Measurements from ENCODE around the gene CDH13.
A peak's percentile ranks its signal among the peaks of the same experiment; 100 is the strongest.

The CDH13 gene

DNA sequence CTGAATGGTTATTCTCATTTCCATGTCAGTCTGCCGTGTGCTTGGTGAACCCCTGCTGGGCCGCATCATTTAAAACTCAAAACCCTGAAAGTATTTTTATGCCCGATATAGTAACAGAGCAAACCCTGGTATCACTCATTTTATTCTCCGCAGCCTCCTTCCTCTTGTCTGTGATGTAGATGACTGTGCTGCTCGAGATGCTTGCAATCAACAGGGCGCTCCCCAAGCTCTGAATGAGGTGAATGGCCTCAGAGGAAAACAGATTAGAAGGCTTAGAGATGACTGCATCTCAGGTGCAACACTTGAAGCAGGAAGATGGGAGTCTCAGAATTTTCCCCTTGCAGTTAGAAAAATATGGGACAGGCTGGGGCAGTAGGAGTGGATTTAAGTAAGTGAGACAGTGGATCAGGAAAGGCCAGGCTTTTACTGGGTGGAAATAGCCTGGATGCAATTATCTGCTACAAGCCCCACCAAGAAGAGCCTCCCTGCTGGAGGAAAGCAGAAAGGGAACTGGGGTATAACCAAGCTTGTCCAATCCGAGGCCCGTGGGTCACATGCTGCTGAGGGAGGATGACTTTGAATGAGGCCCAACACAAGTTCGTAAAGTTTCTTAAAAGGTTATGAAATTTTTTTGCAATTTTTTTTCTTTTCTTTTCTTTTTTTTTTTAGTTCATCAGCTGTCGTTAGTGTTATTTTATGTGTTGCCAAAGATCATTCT lies 166.9 kb downstream of the CDH13 start:
- no peak overlapping the region for H3K4me3 ChIP-seq (ENCODE audit: low read length)
- H2BK120ac ChIP-seq (ENCODE audit: low read depth, low read length): no peak overlapping the region
- H3K18ac ChIP-seq (ENCODE audit: low read length): no peak overlapping the region
- no peak overlapping the region for H4K8ac ChIP-seq (ENCODE audit: low read depth, low read length)
- no peak overlapping the region for H2BK5ac ChIP-seq (ENCODE audit: low read length)
- H2AK5ac ChIP-seq (ENCODE audit: low read length): no peak overlapping the region
- no peaks in the 10 kb centered on the region for H3K79me1 ChIP-seq (ENCODE audit: low read length)
- WGBS (ENCODE audit: extremely low coverage, insufficient coverage, low lambda C conversion rate): no CpG with 5 or more reads among the region's 10 CpGs
- no peak overlapping the region for H3K56ac ChIP-seq (ENCODE audit: low read length)
- no peaks in the 10 kb centered on the region for H3K27me3 ChIP-seq (ENCODE audit: insufficient read depth, low read length, poor library complexity)
- no peak overlapping the region for H3K23ac ChIP-seq (ENCODE audit: low read length)
- no peak overlapping the region for H4K5ac ChIP-seq (ENCODE audit: low read length)
- H3K27ac ChIP-seq (ENCODE audit: low read depth, low read length): no peak overlapping the region
- H3K36me3 ChIP-seq (ENCODE audit: control insufficient read depth, insufficient read depth, low read length): no peaks in the 10 kb centered on the region
- DNase-seq: no peak
- H3K9ac ChIP-seq (ENCODE audit: low read length): no peak overlapping the region
- no peak overlapping the region for H2BK15ac ChIP-seq (replicated peaks; ENCODE audit: low read depth)
- H3K4ac ChIP-seq (ENCODE audit: low read depth, low read length): no peak overlapping the region
- H3K4me2 ChIP-seq (ENCODE audit: low read length): no peak overlapping the region
- no peaks in the 10 kb centered on the region for H3K4me1 ChIP-seq (ENCODE audit: control insufficient read depth, low read depth, low read length)
- H3K79me2 ChIP-seq (ENCODE audit: control insufficient read depth, insufficient read depth, low read length): no peaks in the 10 kb centered on the region

DNA sequence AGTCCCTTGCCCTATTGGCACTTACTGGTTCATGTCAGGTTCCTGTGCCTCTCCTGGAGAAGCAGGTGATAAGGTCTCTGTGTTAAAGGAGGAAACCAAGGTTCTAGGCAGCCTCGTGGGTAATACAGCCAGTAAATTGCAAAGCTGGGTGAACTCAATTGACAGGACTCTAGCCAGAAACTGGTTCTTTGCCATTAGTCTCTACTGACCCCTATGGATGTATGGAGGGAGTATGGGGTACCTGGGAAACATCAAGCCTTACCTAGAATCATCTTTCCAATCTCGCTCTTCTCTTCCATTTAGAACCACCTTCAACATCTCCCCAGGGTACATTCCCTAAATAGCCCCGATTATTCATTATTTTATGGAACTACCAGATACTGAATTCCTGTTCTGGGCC lies 169.3 kb downstream of the CDH13 start:
- Histone ChIP-seq H3K18ac (ENCODE audit: low read length) (no peak overlapping the region), H3K27me3 (ENCODE audit: insufficient read depth, low read length, poor library complexity) (no peaks in the 10 kb centered on the region), H3K56ac (ENCODE audit: low read length) (no peak overlapping the region), H3K23ac (ENCODE audit: low read length) (no peak overlapping the region), H3K36me3 (ENCODE audit: control insufficient read depth, insufficient read depth, low read length) (no peaks in the 10 kb centered on the region), H3K4ac (ENCODE audit: low read depth, low read length) (no peak overlapping the region), H4K5ac (ENCODE audit: low read length) (no peak overlapping the region), H3K4me3 (ENCODE audit: low read length) (no peak overlapping the region), H2BK120ac (ENCODE audit: low read depth, low read length) (no peak overlapping the region), H3K9ac (ENCODE audit: low read length) (no peak overlapping the region), H3K4me2 (ENCODE audit: low read length) (no peak overlapping the region), H2BK5ac (ENCODE audit: low read length) (no peak overlapping the region), H3K79me1 (ENCODE audit: low read length) (no peaks in the 10 kb centered on the region), H2BK15ac (replicated peaks; ENCODE audit: low read depth) (no peak overlapping the region), H3K27ac (ENCODE audit: low read depth, low read length) (no peak overlapping the region), H3K79me2 (ENCODE audit: control insufficient read depth, insufficient read depth, low read length) (no peaks in the 10 kb centered on the region), H4K8ac (ENCODE audit: low read depth, low read length) (no peak overlapping the region), H3K4me1 (ENCODE audit: control insufficient read depth, low read depth, low read length) (no peaks in the 10 kb centered on the region), H2AK5ac (ENCODE audit: low read length) (no peak overlapping the region)
- peak; percentile 37 for DNase-seq
- WGBS (ENCODE audit: extremely low coverage, insufficient coverage, low lambda C conversion rate): no CpG with 5 or more reads among the region's 3 CpGs

DNA sequence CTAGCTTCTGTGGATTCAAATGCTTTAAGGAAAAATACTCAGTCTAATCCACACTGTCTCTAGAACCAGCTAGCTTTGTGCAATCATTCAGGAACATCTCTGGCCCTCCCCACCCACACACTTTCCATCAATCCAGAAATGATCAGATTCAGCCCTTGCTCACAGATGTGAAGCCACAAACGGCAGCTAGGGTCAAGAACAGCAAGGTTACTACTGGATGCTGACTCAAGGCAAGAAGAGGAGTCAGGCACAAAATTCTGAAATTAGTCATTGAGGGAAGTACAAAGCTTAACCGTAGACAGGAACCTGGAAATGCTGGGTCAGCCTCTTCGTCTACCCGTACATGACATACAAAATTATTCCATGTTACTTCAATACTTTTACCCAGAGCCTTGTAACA lies 174.6 kb downstream of the CDH13 start:
- H3K27ac ChIP-seq (ENCODE audit: low read depth, low read length): no peak overlapping the region
- no peak for DNase-seq
- H3K56ac ChIP-seq (ENCODE audit: low read length): no peak overlapping the region
- no peak overlapping the region for H4K5ac ChIP-seq (ENCODE audit: low read length)
- no CpG with 5 or more reads among the region's 4 CpGs for WGBS (ENCODE audit: extremely low coverage, insufficient coverage, low lambda C conversion rate)
- H3K79me2 ChIP-seq (ENCODE audit: control insufficient read depth, insufficient read depth, low read length): no peaks in the 10 kb centered on the region
- H3K4me2 ChIP-seq (ENCODE audit: low read length): no peak overlapping the region
- H3K79me1 ChIP-seq (ENCODE audit: low read length): no peaks in the 10 kb centered on the region
- H2BK120ac ChIP-seq (ENCODE audit: low read depth, low read length): no peak overlapping the region
- no peaks in the 10 kb centered on the region for H3K27me3 ChIP-seq (ENCODE audit: insufficient read depth, low read length, poor library complexity)
- H3K18ac ChIP-seq (ENCODE audit: low read length): no peak overlapping the region
- no peak overlapping the region for H3K4me3 ChIP-seq (ENCODE audit: low read length)
- H2BK5ac ChIP-seq (ENCODE audit: low read length): no peak overlapping the region
- no peak overlapping the region for H3K4ac ChIP-seq (ENCODE audit: low read depth, low read length)
- no peak overlapping the region for H3K9ac ChIP-seq (ENCODE audit: low read length)
- H4K8ac ChIP-seq (ENCODE audit: low read depth, low read length): no peak overlapping the region
- no peak overlapping the region for H2AK5ac ChIP-seq (ENCODE audit: low read length)
- H2BK15ac ChIP-seq (replicated peaks; ENCODE audit: low read depth): no peak overlapping the region
- H3K4me1 ChIP-seq (ENCODE audit: control insufficient read depth, low read depth, low read length): no peaks in the 10 kb centered on the region
- no peaks in the 10 kb centered on the region for H3K36me3 ChIP-seq (ENCODE audit: control insufficient read depth, insufficient read depth, low read length)
- no peak overlapping the region for H3K23ac ChIP-seq (ENCODE audit: low read length)

DNA sequence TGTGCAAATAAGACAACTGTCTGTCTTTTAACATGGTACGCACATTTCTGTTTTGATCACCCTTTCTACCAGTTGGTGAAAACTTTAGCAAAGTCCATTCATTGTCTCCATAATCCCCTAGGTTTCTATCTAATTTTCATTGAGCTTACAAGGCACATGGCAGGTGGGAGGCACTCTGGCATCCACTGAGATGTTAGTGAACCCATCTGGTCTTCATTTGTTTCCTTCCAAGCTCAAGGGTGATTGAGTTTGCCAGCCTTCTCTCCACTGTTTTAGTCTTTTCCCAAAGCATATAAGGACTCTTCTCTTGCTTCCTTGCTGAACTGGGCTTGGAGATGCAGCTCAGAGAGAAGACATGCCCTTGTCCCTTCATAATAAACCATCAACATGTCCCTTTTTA lies 179.1 kb downstream of the CDH13 start:
- no peaks in the 10 kb centered on the region for H3K79me1 ChIP-seq (ENCODE audit: low read length)
- H3K9ac ChIP-seq (ENCODE audit: low read length): no peak overlapping the region
- no peak overlapping the region for H2AK5ac ChIP-seq (ENCODE audit: low read length)
- H3K56ac ChIP-seq (ENCODE audit: low read length): no peak overlapping the region
- no peak overlapping the region for H3K4me2 ChIP-seq (ENCODE audit: low read length)
- no CpG with 5 or more reads among the region's 1 CpG for WGBS (ENCODE audit: extremely low coverage, insufficient coverage, low lambda C conversion rate)
- DNase-seq: no peak
- no peak overlapping the region for H2BK15ac ChIP-seq (replicated peaks; ENCODE audit: low read depth)
- H3K27me3 ChIP-seq (ENCODE audit: insufficient read depth, low read length, poor library complexity): no peaks in the 10 kb centered on the region
- H3K27ac ChIP-seq (ENCODE audit: low read depth, low read length): no peak overlapping the region
- no peak overlapping the region for H3K4ac ChIP-seq (ENCODE audit: low read depth, low read length)
- no peak overlapping the region for H2BK5ac ChIP-seq (ENCODE audit: low read length)
- H4K5ac ChIP-seq (ENCODE audit: low read length): no peak overlapping the region
- no peaks in the 10 kb centered on the region for H3K36me3 ChIP-seq (ENCODE audit: control insufficient read depth, insufficient read depth, low read length)
- no peak overlapping the region for H4K8ac ChIP-seq (ENCODE audit: low read depth, low read length)
- H3K18ac ChIP-seq (ENCODE audit: low read length): no peak overlapping the region
- H3K23ac ChIP-seq (ENCODE audit: low read length): no peak overlapping the region
- H3K79me2 ChIP-seq (ENCODE audit: control insufficient read depth, insufficient read depth, low read length): no peaks in the 10 kb centered on the region
- no peak overlapping the region for H3K4me3 ChIP-seq (ENCODE audit: low read length)
- H3K4me1 ChIP-seq (ENCODE audit: control insufficient read depth, low read depth, low read length): no peaks in the 10 kb centered on the region
- no peak overlapping the region for H2BK120ac ChIP-seq (ENCODE audit: low read depth, low read length)

DNA sequence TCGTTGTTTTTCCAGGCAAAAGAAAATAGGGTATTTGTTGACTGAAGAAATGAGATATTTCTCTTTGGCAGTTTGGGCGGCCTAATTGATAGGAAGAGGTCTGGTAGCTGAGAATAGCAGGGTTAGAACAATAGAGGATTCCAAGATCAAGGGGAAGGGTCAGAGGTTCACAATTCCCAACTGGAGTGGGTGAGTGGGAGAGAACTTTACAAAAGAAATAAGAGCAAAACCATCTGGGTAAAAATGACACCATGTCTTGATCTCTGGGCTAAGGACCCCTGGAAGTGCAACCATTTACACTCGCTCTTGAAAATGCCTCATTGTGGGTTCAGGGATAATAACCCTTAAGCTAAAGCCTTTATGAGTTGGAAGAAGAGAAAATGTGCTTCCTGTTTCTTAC lies 180.5 kb downstream of the CDH13 start:
- H4K8ac ChIP-seq (ENCODE audit: low read depth, low read length): no peak overlapping the region
- H3K4me3 ChIP-seq (ENCODE audit: low read length): no peak overlapping the region
- H3K79me2 ChIP-seq (ENCODE audit: control insufficient read depth, insufficient read depth, low read length): no peaks in the 10 kb centered on the region
- no CpG with 5 or more reads among the region's 3 CpGs for WGBS (ENCODE audit: extremely low coverage, insufficient coverage, low lambda C conversion rate)
- H3K4ac ChIP-seq (ENCODE audit: low read depth, low read length): no peak overlapping the region
- no peaks in the 10 kb centered on the region for H3K27me3 ChIP-seq (ENCODE audit: insufficient read depth, low read length, poor library complexity)
- no peak for DNase-seq
- no peak overlapping the region for H4K5ac ChIP-seq (ENCODE audit: low read length)
- H3K79me1 ChIP-seq (ENCODE audit: low read length): no peaks in the 10 kb centered on the region
- no peak overlapping the region for H3K9ac ChIP-seq (ENCODE audit: low read length)
- no peak overlapping the region for H2AK5ac ChIP-seq (ENCODE audit: low read length)
- H3K4me1 ChIP-seq (ENCODE audit: control insufficient read depth, low read depth, low read length): no peaks in the 10 kb centered on the region
- H3K27ac ChIP-seq (ENCODE audit: low read depth, low read length): no peak overlapping the region
- no peak overlapping the region for H3K4me2 ChIP-seq (ENCODE audit: low read length)
- H2BK15ac ChIP-seq (replicated peaks; ENCODE audit: low read depth): no peak overlapping the region
- no peak overlapping the region for H3K23ac ChIP-seq (ENCODE audit: low read length)
- no peak overlapping the region for H2BK120ac ChIP-seq (ENCODE audit: low read depth, low read length)
- H3K56ac ChIP-seq (ENCODE audit: low read length): no peak overlapping the region
- H3K36me3 ChIP-seq (ENCODE audit: control insufficient read depth, insufficient read depth, low read length): no peaks in the 10 kb centered on the region
- no peak overlapping the region for H3K18ac ChIP-seq (ENCODE audit: low read length)
- no peak overlapping the region for H2BK5ac ChIP-seq (ENCODE audit: low read length)

DNA sequence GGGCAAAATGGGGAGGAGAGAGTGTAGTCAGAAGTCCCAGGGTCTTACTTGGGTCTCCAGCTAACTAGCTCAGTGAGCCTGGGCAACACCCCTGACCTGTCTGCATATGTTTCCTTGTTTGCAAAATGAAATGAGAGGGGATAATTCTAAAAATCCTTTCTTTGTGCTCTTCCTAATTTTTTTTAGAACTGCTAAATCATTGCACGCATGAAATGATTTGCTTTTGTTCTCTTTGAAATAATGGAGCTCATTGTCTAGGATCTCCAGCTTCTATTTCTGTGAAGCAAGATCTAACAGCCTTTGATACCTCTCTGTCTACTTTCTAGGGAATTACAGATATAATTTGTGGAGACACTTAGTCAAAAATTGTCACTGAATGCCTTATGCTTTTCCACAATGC lies 181.3 kb downstream of the CDH13 start:
- no peak overlapping the region for H4K8ac ChIP-seq (ENCODE audit: low read depth, low read length)
- H3K4me3 ChIP-seq (ENCODE audit: low read length): no peak overlapping the region
- H3K18ac ChIP-seq (ENCODE audit: low read length): no peak overlapping the region
- H2AK5ac ChIP-seq (ENCODE audit: low read length): no peak overlapping the region
- H3K56ac ChIP-seq (ENCODE audit: low read length): no peak overlapping the region
- H3K79me2 ChIP-seq (ENCODE audit: control insufficient read depth, insufficient read depth, low read length): no peaks in the 10 kb centered on the region
- no CpG with 5 or more reads among the region's 1 CpG for WGBS (ENCODE audit: extremely low coverage, insufficient coverage, low lambda C conversion rate)
- no peak overlapping the region for H4K5ac ChIP-seq (ENCODE audit: low read length)
- no peak overlapping the region for H3K4ac ChIP-seq (ENCODE audit: low read depth, low read length)
- H2BK5ac ChIP-seq (ENCODE audit: low read length): no peak overlapping the region
- no peaks in the 10 kb centered on the region for H3K27me3 ChIP-seq (ENCODE audit: insufficient read depth, low read length, poor library complexity)
- no peak for DNase-seq
- H3K27ac ChIP-seq (ENCODE audit: low read depth, low read length): no peak overlapping the region
- no peak overlapping the region for H3K4me2 ChIP-seq (ENCODE audit: low read length)
- no peaks in the 10 kb centered on the region for H3K79me1 ChIP-seq (ENCODE audit: low read length)
- H2BK120ac ChIP-seq (ENCODE audit: low read depth, low read length): no peak overlapping the region
- no peak overlapping the region for H3K23ac ChIP-seq (ENCODE audit: low read length)
- H2BK15ac ChIP-seq (replicated peaks; ENCODE audit: low read depth): no peak overlapping the region
- no peaks in the 10 kb centered on the region for H3K4me1 ChIP-seq (ENCODE audit: control insufficient read depth, low read depth, low read length)
- no peaks in the 10 kb centered on the region for H3K36me3 ChIP-seq (ENCODE audit: control insufficient read depth, insufficient read depth, low read length)
- H3K9ac ChIP-seq (ENCODE audit: low read length): no peak overlapping the region

All from mesendoderm (in vitro differentiated cells).